ENCODE data around the gene EMID1.
"Not testable (repeated sequence)": the region's sequence is repeated elsewhere in the genome, so short reads cannot be mapped to it uniquely, and the experiment has no call there.

DNA sequence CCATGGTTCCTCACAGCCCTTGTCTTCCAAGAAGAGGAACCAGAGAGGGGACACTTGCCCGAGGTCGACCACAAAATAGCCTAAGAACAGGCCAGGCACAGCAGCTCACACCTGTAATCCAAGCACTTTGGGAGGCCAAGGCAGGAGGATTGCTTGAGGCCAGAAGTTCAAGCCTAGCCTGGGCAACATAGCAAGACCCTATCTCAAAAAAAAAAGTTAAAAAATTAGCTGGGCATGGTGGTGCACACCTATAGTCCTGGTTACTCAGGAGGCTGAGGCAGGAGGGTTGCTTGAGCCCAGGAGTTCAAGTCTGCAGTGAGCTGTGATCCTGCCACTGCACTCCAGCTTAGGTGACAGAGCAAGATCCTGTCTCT, 13.7 kb downstream of the EMID1 start:
- TF ChIP-seq CTCF (conservative IDR thresholded peaks at IDR 0.05 in 1 of 2, IDR thresholded peaks at IDR 0.05 in 1 of 2; ENCODE audit: extremely low read depth in 1 of 2, insufficient read depth in 1 of 2, low read depth in 1 of 2, low read length in 2 of 2); EZH2 (IDR thresholded peaks at IDR 0.05; ENCODE audit: borderline replicate concordance, low read length): not testable (repeated sequence)
